IMR-90 (cell line): Measurements from ENCODE around the gene LARGE2. TPM values are rescaled to one million over a fixed set of nuclear protein-coding genes. Genes with fewer than 3 reads are reported as not detected.
A peak's percentile ranks its signal among the peaks of the same experiment; 100 is the strongest.

Experiments
- ATAC-seq: fragments of 200-7000 bp; cut with Tn5 transposase; 2 replicates; pipeline ENCODE4 v1.9.1; 2020; ENCODE audit warnings: low read depth, mild to moderate bottlenecking, moderate library complexity
- BruUV-seq: library from RNA; stranded (reverse); fragments of 400-500 nt; replicated peaks from 2 replicates; lab custom pipeline; 2021; lab: Mats Ljungman, UMichigan
- CTCF ChIA-PET: fragments of 300-600 bp; formaldehyde crosslinking; extraction: SDS; loops from one replicate; lab custom pipeline; 2021; ENCODE audit warnings: antibody characterized with exemption; lab: Yijun Ruan, JAX
- POLR2A ChIA-PET: fragments of 300-600 bp; sonication (Branson Sonifier 250); formaldehyde crosslinking; loops from one replicate; lab custom pipeline; 2022; ENCODE audit warnings: antibody characterized with exemption; ENCODE audit not compliant: unreplicated experiment; lab: Charles Lee
- DNase-seq: peaks from one replicate; pipeline ENCODE4 v3.0.0; 2013
- H2AFZ ChIP-seq: replicated peaks from 2 replicates; pipeline ENCODE3; 2013; ENCODE audit warnings: low read length, mild to moderate bottlenecking; ENCODE audit not compliant: poor library complexity
- H2AK5ac ChIP-seq: 2 replicates; pipeline ENCODE4 v1.6.1; 2013; ENCODE audit warnings: low read depth, low read length, inconsistent platforms
- H2AK9ac ChIP-seq: replicated peaks from 2 replicates; pipeline ENCODE3; 2013; ENCODE audit warnings: mild to moderate bottlenecking, low read depth, low read length, moderate library complexity; ENCODE audit not compliant: poor library complexity
- H2BK120ac ChIP-seq: 2 replicates; pipeline ENCODE4 v1.6.1; 2013; ENCODE audit warnings: low read depth, low read length, inconsistent platforms
- H2BK15ac ChIP-seq: 3 replicates; pipeline ENCODE4 v1.6.1; 2013; ENCODE audit warnings: low read depth, low read length, inconsistent platforms
- H2BK20ac ChIP-seq: 2 replicates; pipeline ENCODE4 v1.6.1; 2013; ENCODE audit warnings: low read depth, mild to moderate bottlenecking, inconsistent platforms, low read length, moderate library complexity
- H2BK5ac ChIP-seq: 2 replicates; pipeline ENCODE4 v1.6.1; 2013; ENCODE audit warnings: mild to moderate bottlenecking, low read depth, low read length, inconsistent platforms; ENCODE audit not compliant: poor library complexity, severe bottlenecking
- H3K14ac ChIP-seq: replicated peaks from 2 replicates; pipeline ENCODE4 v1.6.1; 2013; ENCODE audit warnings: low read depth, low read length, inconsistent platforms
- H3K18ac ChIP-seq: 2 replicates; pipeline ENCODE4 v1.6.1; 2013; ENCODE audit warnings: low read depth, low read length, control low read depth
- H3K23ac ChIP-seq: 2 replicates; pipeline ENCODE4 v1.6.1; 2013; ENCODE audit warnings: low read depth, low read length, inconsistent platforms
- H3K27ac ChIP-seq: 2 replicates; pipeline ENCODE4 v1.5.1; 2013; ENCODE audit warnings: mild to moderate bottlenecking, control low read depth, low read length; ENCODE audit not compliant: insufficient read depth
- H3K27me3 ChIP-seq: 2 replicates; pipeline ENCODE4 v1.6.1; 2013; ENCODE audit warnings: low read length; ENCODE audit not compliant: control insufficient read depth, insufficient read depth
- H3K36me3 ChIP-seq: 2 replicates; pipeline ENCODE4 v1.6.1; 2013; ENCODE audit warnings: low read length, mixed read lengths; ENCODE audit not compliant: control insufficient read depth, insufficient read depth
- H3K4ac ChIP-seq: 2 replicates; pipeline ENCODE4 v1.6.1; 2013; ENCODE audit warnings: low read depth, low read length, inconsistent platforms
- H3K4me1 ChIP-seq: 2 replicates; pipeline ENCODE4 v1.6.1; 2013; ENCODE audit warnings: low read length, mixed read lengths; ENCODE audit not compliant: control insufficient read depth, insufficient read depth
- H3K4me2 ChIP-seq: 2 replicates; pipeline ENCODE4 v1.6.1; 2013; ENCODE audit warnings: low read depth, mild to moderate bottlenecking, control low read depth, low read length, moderate library complexity
- H3K4me3 ChIP-seq: 2 replicates; pipeline ENCODE4 v1.5.1; 2013; ENCODE audit warnings: low read depth, mild to moderate bottlenecking, control low read depth, low read length, moderate library complexity; ENCODE audit not compliant: insufficient read depth
- H3K56ac ChIP-seq: 2 replicates; pipeline ENCODE4 v1.6.1; 2013; ENCODE audit warnings: low read length, inconsistent platforms; ENCODE audit not compliant: insufficient read depth; ENCODE audit errors: extremely low read depth
- H3K79me1 ChIP-seq, 2 experiments: 2 replicates each; pipeline ENCODE4 v1.6.1; 2013; ENCODE audit warnings: low read length in 2 of 2, inconsistent platforms in 1 of 2, low read depth in 1 of 2
- H3K9ac ChIP-seq: 2 replicates; pipeline ENCODE4 v1.6.1; 2013; ENCODE audit warnings: low read depth, low read length, control low read depth
- H3K9me1 ChIP-seq: 2 replicates; pipeline ENCODE4 v1.6.1; 2013; ENCODE audit warnings: low read length, inconsistent platforms; ENCODE audit not compliant: insufficient read depth
- H3K9me3 ChIP-seq: 2 replicates; pipeline ENCODE4 v1.6.1; 2013; ENCODE audit warnings: low read length; ENCODE audit not compliant: control insufficient read depth, insufficient read depth
- H4K20me1 ChIP-seq: 2 replicates; pipeline ENCODE4 v1.6.1; 2013; ENCODE audit warnings: low read length, inconsistent platforms; ENCODE audit not compliant: insufficient read depth
- H4K5ac ChIP-seq: 2 replicates; pipeline ENCODE4 v1.6.1; 2013; ENCODE audit warnings: mild to moderate bottlenecking, low read depth, low read length, control low read depth
- H4K8ac ChIP-seq, 2 experiments: 2 replicates each; pipeline ENCODE4 v1.6.1; 2013; ENCODE audit warnings: low read depth in 2 of 2, low read length in 2 of 2, control low read depth in 1 of 2, inconsistent platforms in 1 of 2
- H4K91ac ChIP-seq: 2 replicates; pipeline ENCODE4 v1.6.1; 2013; ENCODE audit warnings: low read depth, low read length, inconsistent platforms; ENCODE audit not compliant: insufficient read depth
- BHLHE40 ChIP-seq: fragments of 150-350 bp; IDR thresholded peaks from 2 replicates; pipeline ENCODE4 v1.6.1; 2016; ENCODE audit warnings: mild to moderate bottlenecking, low read depth, low read length
- CEBPB ChIP-seq: IDR thresholded peaks from 2 replicates; pipeline ENCODE4 v1.6.1; 2012; ENCODE audit warnings: low read depth, low read length, improper control_type of control experiment
- MXI1 ChIP-seq: IDR thresholded peaks from 2 replicates; pipeline ENCODE4 v1.6.1; 2012; ENCODE audit warnings: low read depth, mild to moderate bottlenecking, low read length, moderate library complexity, borderline replicate concordance
- POLR2A ChIP-seq: IDR thresholded peaks from 2 replicates; pipeline ENCODE4 v1.6.1; 2012; ENCODE audit warnings: mild to moderate bottlenecking, low read depth, low read length
- SMC3 ChIP-seq: fragments of 150-350 bp; IDR thresholded peaks from 2 replicates; pipeline ENCODE4 v1.6.1; 2016; ENCODE audit warnings: low read depth, mild to moderate bottlenecking, antibody characterized with exemption, low read length, moderate library complexity
- WGBS, 2 experiments: methylation state at CpG; one replicate each; pipeline versions ENCODE4 v1.1.5 to v1.1.7; 2013; ENCODE audit warnings: missing lambda C conversion rate in 2 of 2; ENCODE audit not compliant: insufficient read length in 1 of 2; ENCODE audit errors: extremely low coverage in 2 of 2; 5-methylcytosine and 5-hydroxymethylcytosine counted together
- dilution Hi-C: fragments of 300-500 bp; cut with HindIII; formaldehyde crosslinking; loops from one replicate; pipeline ENCODE4 v1.14.3; 2018; ENCODE audit warnings: low sequenced_read_pairs; ENCODE audit not compliant: unreplicated experiment
- in situ Hi-C: fragments of 300-500 bp; cut with MboI; formaldehyde crosslinking; loops from 3 replicates; pipeline ENCODE4 v1.14.3; 2019; ENCODE audit warnings: low sequenced_read_pairs, inconsistent platforms, mixed read lengths
- intact Hi-C: fragments of 100-400 bp; cut with micrococcal nuclease; formaldehyde crosslinking; loops from 2 replicates; pipeline ENCODE4 v1.10.0; 2022
- polyA plus RNA-seq, 3 experiments: library from polyadenylated mRNA; depleted of rRNA; stranded (reverse); fragments of >200 nt; gene quantifications; 2 replicates each; pipeline ENCODE4 v1.2.3, GENCODE V29; 2012; ENCODE audit warnings: low replicate concordance in 1 of 3
- total RNA-seq: library from RNA; depleted of rRNA; stranded (reverse); fragments of >200 nt; gene quantifications from 2 replicates; pipeline ENCODE4 v1.2.3, GENCODE V29; 2012
- TF ChIP-seq, protein P1 (sequence below): conservative IDR thresholded peaks from 2 replicates; pipeline ENCODE4 v1.5.1; 2012; ENCODE audit warnings: mild to moderate bottlenecking, low read depth, low read length, improper control_type of control experiment
- TF ChIP-seq, protein P2 (sequence below): fragments of 150-350 bp; IDR thresholded peaks from 2 replicates; pipeline ENCODE4 v1.6.1; 2016; ENCODE audit warnings: low read depth, mild to moderate bottlenecking, low read length, moderate library complexity, borderline replicate concordance

The LARGE2 gene
- total and polyA plus RNA-seq, 2 of the 4 experiments (the other 2 are of a cell fraction): 0.03 TPM; not detected in 1

DNA sequence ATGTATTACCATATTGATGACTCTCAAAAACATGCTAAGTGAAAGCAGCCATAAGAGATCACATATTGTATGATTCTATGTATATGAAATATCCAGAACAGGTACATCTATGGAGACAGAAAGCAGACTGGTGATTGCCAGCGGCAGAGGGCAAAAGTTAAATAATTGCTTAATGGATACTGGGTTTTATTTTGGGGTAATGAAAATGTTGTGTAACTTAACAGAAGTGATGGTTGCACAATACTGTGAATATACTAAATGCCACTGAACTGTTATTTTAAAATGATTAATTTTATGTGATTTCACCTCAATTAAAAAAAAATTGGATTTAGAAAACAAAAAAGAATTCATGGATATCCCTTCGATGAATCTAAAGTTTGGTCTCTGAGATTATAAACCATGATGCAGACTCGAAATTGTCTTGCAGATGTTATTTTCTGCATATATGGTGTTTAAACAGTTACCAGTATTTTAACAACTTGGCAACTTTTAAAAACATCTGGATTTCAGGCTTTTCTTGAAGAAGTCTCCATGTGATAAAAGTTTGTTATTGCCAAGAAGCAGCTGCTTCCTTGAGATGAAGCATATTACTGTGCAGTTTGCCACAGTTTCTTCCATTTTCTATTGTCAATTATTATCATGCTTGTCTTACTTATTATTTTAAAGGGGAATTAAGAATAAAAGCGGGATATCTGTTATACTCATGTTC, 38.1 kb downstream of the LARGE2 start:
- Histone ChIP-seq H3K56ac (no peak overlapping the region), H3K4ac (no peak overlapping the region), H2AFZ (no peak overlapping the region), H2BK20ac (no peak overlapping the region), H4K91ac (no peak overlapping the region), H3K4me2 (no peak overlapping the region), H3K9me1 (peaks cover 4% of the 10 kb centered on the region; the same call in 1 of the 2 replicates), H2BK15ac (no peak overlapping the region), H3K14ac (no peak overlapping the region), H2AK9ac (no peak overlapping the region), H2BK120ac (no peak overlapping the region), H3K23ac (no peak overlapping the region), H4K5ac (no peak overlapping the region), H4K20me1 (peaks cover 4% of the 10 kb centered on the region; the same call in 1 of the 2 replicates), H3K9ac (no peak overlapping the region), H2BK5ac (no peak overlapping the region), H2AK5ac (no peak overlapping the region), H3K18ac (no peak overlapping the region), H3K79me1 (peaks cover 6 to 9% of the 10 kb centered on the region in 2 experiments; a peak in 3 of 4 replicates), H3K27ac (no peak overlapping the region), H3K4me1 (no peaks in the 10 kb centered on the region), H3K27me3 (no peaks in the 10 kb centered on the region), H3K9me3 (no peaks in the 10 kb centered on the region), H3K4me3 (no peak overlapping the region), H4K8ac (no peak overlapping the region), H3K36me3 (peaks cover 18% of the 10 kb centered on the region)
- no CpG with 5 or more reads among the region's 4 CpGs for WGBS, 2 experiments
- dilution Hi-C loops: no loop called here
- intact Hi-C loops: no loop called here
- TF ChIP-seq CEBPB: peak; percentile 67
- TF ChIP-seq BHLHE40: no peak
- TF ChIP-seq MXI1: no peak
- TF ChIP-seq POLR2A: no peak
- TF ChIP-seq SMC3: no peak
- TF ChIP-seq, protein P1, sequence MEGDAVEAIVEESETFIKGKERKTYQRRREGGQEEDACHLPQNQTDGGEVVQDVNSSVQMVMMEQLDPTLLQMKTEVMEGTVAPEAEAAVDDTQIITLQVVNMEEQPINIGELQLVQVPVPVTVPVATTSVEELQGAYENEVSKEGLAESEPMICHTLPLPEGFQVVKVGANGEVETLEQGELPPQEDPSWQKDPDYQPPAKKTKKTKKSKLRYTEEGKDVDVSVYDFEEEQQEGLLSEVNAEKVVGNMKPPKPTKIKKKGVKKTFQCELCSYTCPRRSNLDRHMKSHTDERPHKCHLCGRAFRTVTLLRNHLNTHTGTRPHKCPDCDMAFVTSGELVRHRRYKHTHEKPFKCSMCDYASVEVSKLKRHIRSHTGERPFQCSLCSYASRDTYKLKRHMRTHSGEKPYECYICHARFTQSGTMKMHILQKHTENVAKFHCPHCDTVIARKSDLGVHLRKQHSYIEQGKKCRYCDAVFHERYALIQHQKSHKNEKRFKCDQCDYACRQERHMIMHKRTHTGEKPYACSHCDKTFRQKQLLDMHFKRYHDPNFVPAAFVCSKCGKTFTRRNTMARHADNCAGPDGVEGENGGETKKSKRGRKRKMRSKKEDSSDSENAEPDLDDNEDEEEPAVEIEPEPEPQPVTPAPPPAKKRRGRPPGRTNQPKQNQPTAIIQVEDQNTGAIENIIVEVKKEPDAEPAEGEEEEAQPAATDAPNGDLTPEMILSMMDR: no peak
- TF ChIP-seq, protein P2, sequence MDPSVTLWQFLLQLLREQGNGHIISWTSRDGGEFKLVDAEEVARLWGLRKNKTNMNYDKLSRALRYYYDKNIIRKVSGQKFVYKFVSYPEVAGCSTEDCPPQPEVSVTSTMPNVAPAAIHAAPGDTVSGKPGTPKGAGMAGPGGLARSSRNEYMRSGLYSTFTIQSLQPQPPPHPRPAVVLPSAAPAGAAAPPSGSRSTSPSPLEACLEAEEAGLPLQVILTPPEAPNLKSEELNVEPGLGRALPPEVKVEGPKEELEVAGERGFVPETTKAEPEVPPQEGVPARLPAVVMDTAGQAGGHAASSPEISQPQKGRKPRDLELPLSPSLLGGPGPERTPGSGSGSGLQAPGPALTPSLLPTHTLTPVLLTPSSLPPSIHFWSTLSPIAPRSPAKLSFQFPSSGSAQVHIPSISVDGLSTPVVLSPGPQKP: no peak
- no peak for DNase-seq
- ChIA-PET POLR2A (no interaction called here), CTCF (interaction anchor here (1.4 kb wide), 1 partner anchor 46 kb away, joined by 4 read pairs; no protein-coding TSS in a partner anchor)
- no peak for ATAC-seq
- in situ Hi-C loops: loop anchor here (5.0 kb wide), 1 partner anchor 47 kb away; no protein-coding TSS in a partner anchor
- no TSS peak for BruUV-seq
